Frontal cortex (tissue), 4 donors: Measurements from ENCODE around the gene ASXL1. TPM values are rescaled to one million over a fixed set of nuclear protein-coding genes. Genes with fewer than 3 reads are reported as not detected.
"Not testable (repeated sequence)": the region's sequence is repeated elsewhere in the genome, so short reads cannot be mapped to it uniquely, and the experiment has no call there.

Experiments
- DNase-seq, 2 donors: peaks; one replicate each; pipeline ENCODE4 v3.0.0; 2012; ENCODE audit warnings: low spot score in 2 of 2
- FAIRE-seq: peaks from 2 replicates; lab custom pipeline; 2012; peaks lifted over from hg19 to GRCh38; lab: Jason Lieb, UNC
- total RNA-seq: library from RNA; depleted of rRNA; stranded (reverse); fragments of >200 nt; gene quantifications from one replicate; pipeline ENCODE4 v1.2.3, GENCODE V29; 2014
- donor health status: control.
- donor health status: control.
- donor health status: control.

Gene ASXL1
- total RNA-seq, 1 donor from 2014 or later, result 64.8 TPM

- FAIRE-seq, result no peak
- DNase-seq, result no peak
Observed at GRCh38 chr20:32460683-32461320, 102.7 kb downstream of the ASXL1 start.

- DNase-seq, result no peak
- FAIRE-seq, result no peak
Observed at GRCh38 chr20:32461836-32462600, 103.9 kb downstream of the ASXL1 start.

- FAIRE-seq, result no peak
- DNase-seq, result no peak
Observed at GRCh38 chr20:32462900-32463641, 104.9 kb downstream of the ASXL1 start.

GRCh38 chr20:32463642-32464400 lies 105.7 kb downstream of the ASXL1 start:
- DNase-seq, result peak; percentile 62 to 82
- no peak for FAIRE-seq

- FAIRE-seq (no peak), DNase-seq (no peak)
Observed at GRCh38 chr20:32464401-32465091, 106.4 kb downstream of the ASXL1 start.

GRCh38 chr20:32465092-32465900 lies 107.2 kb downstream of the ASXL1 start:
- no peak for DNase-seq

GRCh38 chr20:32465901-32466675 lies 108.0 kb downstream of the ASXL1 start:
- FAIRE-seq, result not testable (repeated sequence)
- peak; percentile 62 to 71 for DNase-seq

More at GRCh38 chr20:32465092-32465900, 107.2 kb downstream of the ASXL1 start:
- FAIRE-seq, result no peak

GRCh38 chr20:32466739-32467505 lies 108.8 kb downstream of the ASXL1 start:
- DNase-seq (no peak), FAIRE-seq (no peak)

- no peak for DNase-seq
- no peak for FAIRE-seq
Observed at GRCh38 chr20:32467506-32468312, 109.6 kb downstream of the ASXL1 start.

- FAIRE-seq (no peak), DNase-seq (no peak)
Observed at GRCh38 chr20:32468313-32468640, 110.1 kb downstream of the ASXL1 start.

- DNase-seq (no peak), FAIRE-seq (no peak)
Observed at GRCh38 chr20:32468860-32469259, 110.7 kb downstream of the ASXL1 start.

GRCh38 chr20:32470025-32470861 lies 112.1 kb downstream of the ASXL1 start:
- FAIRE-seq (no peak), DNase-seq (no peak)

- no peak for FAIRE-seq
- DNase-seq, result no peak
Observed at GRCh38 chr20:32470940-32471339, 112.8 kb downstream of the ASXL1 start.

- no peak for FAIRE-seq
- DNase-seq, result peak in 1 of 2 donors; percentile 10
Observed at GRCh38 chr20:32472581-32473207, 114.6 kb downstream of the ASXL1 start.
